Activated CD8-positive, alpha-beta T cell treated with anti-CD3 and anti-CD28 coated beads for 36 hours (primary cell): Measurements from ENCODE around the gene SATB1. TPM values are rescaled to one million over a fixed set of nuclear protein-coding genes. Genes with fewer than 3 reads are reported as not detected.

Experiments
- ATAC-seq: fragments of 200-7000 bp; cut with Tn5 transposase; one replicate; pipeline ENCODE4 v1.10.0; 2021; ENCODE audit warnings: mild to moderate bottlenecking, moderate library complexity
- CTCF ChIA-PET: fragments of 350-600 bp; sonication (Branson Sonifier 250); formaldehyde crosslinking; loops from one replicate; lab custom pipeline; 2021; ENCODE audit warnings: antibody characterized with exemption; lab: Charles Lee
- POLR2A ChIA-PET: fragments of 350-600 bp; sonication (Branson Sonifier 250); formaldehyde crosslinking; loops from one replicate; lab custom pipeline; 2021; ENCODE audit warnings: antibody characterized with exemption; lab: Charles Lee
- DNase-seq: peaks from one replicate; pipeline ENCODE4 v3.0.0-alpha.2; 2020
- H3K27ac Mint-ChIP-seq: one replicate; pipeline ENCODE4 v1.8.0; 2021; ENCODE audit warnings: mild to moderate bottlenecking, mixed read lengths
- H3K27me3 Mint-ChIP-seq: one replicate; pipeline ENCODE4 v1.8.0; 2021; ENCODE audit warnings: mixed read lengths
- H3K36me3 Mint-ChIP-seq: one replicate; pipeline ENCODE4 v1.8.0; 2021; ENCODE audit warnings: low read depth, mixed read lengths
- H3K4me1 Mint-ChIP-seq: one replicate; pipeline ENCODE4 v1.8.0; 2021; ENCODE audit warnings: low read depth, mixed read lengths
- H3K4me3 Mint-ChIP-seq: one replicate; pipeline ENCODE4 v1.8.0; 2021; ENCODE audit warnings: mild to moderate bottlenecking, moderate library complexity, mixed read lengths
- H3K9me3 Mint-ChIP-seq: one replicate; pipeline ENCODE4 v1.8.0; 2021; ENCODE audit warnings: mixed read lengths
- CTCF ChIP-seq: fragments of 200-600 bp; IDR thresholded peaks from one replicate; pipeline ENCODE4 v1.8.0; 2022; ENCODE audit warnings: antibody characterized with exemption, mild to moderate bottlenecking
- intact Hi-C: fragments of 100-400 bp; cut with micrococcal nuclease; formaldehyde crosslinking; loops from one replicate; pipeline ENCODE4 v1.10.0; 2022
- total RNA-seq, 2 experiments: library from RNA; stranded (reverse); gene quantifications; one replicate each; pipeline ENCODE4 v1.2.3, GENCODE V29; 2021

Gene SATB1
- total RNA-seq, 2 experiments from 2014 or later: 208 to 213 TPM

GRCh38 chr3:18393906-18394305, 31.2 kb downstream of the SATB1 start:
- ChIA-PET CTCF (no interaction called here), POLR2A (interaction anchor here (0.7 to 1.3 kb wide), 2 partner anchors 11 to 37 kb away, joined by 3 to 4 read pairs; no protein-coding TSS in a partner anchor)
- intact Hi-C loops: no loop called here
- Mint-ChIP-seq H3K27me3 (no peaks in the 10 kb centered on the region), H3K4me1 (peaks cover 86% of the 10 kb centered on the region), H3K4me3 (peak overlapping the region; percentile 46), H3K9me3 (no peaks in the 10 kb centered on the region), H3K36me3 (peaks cover 82% of the 10 kb centered on the region), H3K27ac (peak overlapping the region; percentile 78)
- no peak for DNase-seq
- TF ChIP-seq CTCF: no peak
- peak; percentile 5 for ATAC-seq

- TF ChIP-seq CTCF: no peak
- CTCF ChIA-PET: interaction anchor here (0.7 to 2.8 kb wide), 11 partner anchors 9 to 599 kb away, joined by 3 to 20 read pairs (median 4); no protein-coding TSS in a partner anchor
- no peak for DNase-seq
Measured at GRCh38 chr3:18390024-18390660, 35.0 kb downstream of the SATB1 start.

GRCh38 chr3:18389108-18389733, 35.9 kb downstream of the SATB1 start:
- Mint-ChIP-seq H3K36me3 (peaks cover 76% of the 10 kb centered on the region), H3K27me3 (no peaks in the 10 kb centered on the region), H3K27ac (peak overlapping the region; percentile 30), H3K4me1 (peaks cover 71% of the 10 kb centered on the region), H3K4me3 (no peak overlapping the region), H3K9me3 (no peaks in the 10 kb centered on the region)
- POLR2A ChIA-PET: interaction anchor here (0.6 to 1.2 kb wide), 4 partner anchors 11 to 68 kb away, joined by 3 read pairs; no protein-coding TSS in a partner anchor
- intact Hi-C loops: no loop called here
- TF ChIP-seq CTCF: peak; percentile 75
- CTCF ChIA-PET: interaction anchor here (0.6 to 2.8 kb wide), 13 partner anchors 8 to 600 kb away, joined by 3 to 20 read pairs (median 4); no protein-coding TSS in a partner anchor
- no peak for ATAC-seq
- no peak for DNase-seq

More at GRCh38 chr3:18390024-18390660, 35.0 kb downstream of the SATB1 start:
- ATAC-seq: no peak
- Mint-ChIP-seq H3K4me3 (no peak overlapping the region), H3K27ac (peak overlapping the region; percentile 60), H3K27me3 (no peaks in the 10 kb centered on the region), H3K36me3 (peaks cover 77% of the 10 kb centered on the region), H3K9me3 (no peaks in the 10 kb centered on the region), H3K4me1 (peaks cover 76% of the 10 kb centered on the region)
- POLR2A ChIA-PET: no interaction called here
- intact Hi-C loops: no loop called here

- peaks cover 64% of the 10 kb centered on the region for H3K4me1 Mint-ChIP-seq
- CTCF ChIA-PET: interaction anchor here (0.6 to 1.5 kb wide), 4 partner anchors 12 to 492 kb away, joined by 3 to 6 read pairs (median 3); no protein-coding TSS in a partner anchor
- POLR2A ChIA-PET: interaction anchor here (0.7 to 1.2 kb wide), 7 partner anchors 10 to 355 kb away, joined by 3 to 4 read pairs (median 3); no protein-coding TSS in a partner anchor
- no peak for TF ChIP-seq CTCF
- H3K27ac Mint-ChIP-seq: peak overlapping the region; percentile 46
- no peaks in the 10 kb centered on the region for H3K27me3 Mint-ChIP-seq
- H3K4me3 Mint-ChIP-seq: peak overlapping the region; percentile 25
- H3K36me3 Mint-ChIP-seq: peaks cover 65% of the 10 kb centered on the region
- intact Hi-C loops: no loop called here
- DNase-seq: no peak
- H3K9me3 Mint-ChIP-seq: no peaks in the 10 kb centered on the region
- no peak for ATAC-seq
Measured at GRCh38 chr3:18386274-18386890, 38.8 kb downstream of the SATB1 start.
